Ovary (tissue), 10 donors: ENCODE results near the gene SLC27A1. TPM values are rescaled to one million over a fixed set of nuclear protein-coding genes. Genes with fewer than 3 reads are reported as not detected.

Experiments used
- DNase-seq, 5 donors: peaks; one replicate each; pipeline ENCODE4 v3.0.0-alpha.2; 2019 to 2020
- H3K27ac ChIP-seq, 2 donors: fragments of 200-600 bp; one replicate each; pipeline versions ENCODE4 v1.5.1 to v1.8.0; 2019 to 2022
- H3K27me3 ChIP-seq: fragments of 200-600 bp; one replicate; pipeline ENCODE4 v1.8.0; 2022
- H3K36me3 ChIP-seq: fragments of 200-600 bp; sonication (generic); one replicate; pipeline ENCODE4 v1.5.1; 2019
- H3K4me1 ChIP-seq: one replicate; pipeline ENCODE4 v1.8.1; 2013; ENCODE audit warnings: mild to moderate bottlenecking, moderate library complexity; ENCODE audit not compliant: insufficient read depth
- H3K4me3 ChIP-seq: fragments of 200-600 bp; sonication (generic); one replicate; pipeline ENCODE4 v1.5.1; 2017
- H3K9me3 ChIP-seq, 2 donors: fragments of 200-600 bp in 1 of 2; sonication (generic) in 1 of 2; one replicate each; pipeline versions ENCODE4 v1.5.1 to v1.8.1; 2013 to 2019; ENCODE audit warnings: mild to moderate bottlenecking in 1 of 2, moderate library complexity in 1 of 2
- CTCF ChIP-seq, 3 donors: fragments of 450-650 bp in 2 of 3; fragments of 200-600 bp in 1 of 3; IDR thresholded peaks; one replicate each; pipeline versions ENCODE4 v1.5.1 to v1.8.0; 2016 to 2022; ENCODE audit warnings: antibody characterized with exemption in 3 of 3, mild to moderate bottlenecking in 1 of 3
- EP300 ChIP-seq: sonication (generic); formaldehyde crosslinking; IDR thresholded peaks from one replicate; pipeline ENCODE4 v1.6.1; 2017; ENCODE audit warnings: antibody characterized with exemption
- POLR2A ChIP-seq: fragments of 450-650 bp; IDR thresholded peaks from one replicate; pipeline ENCODE4 v1.6.1; 2017; ENCODE audit warnings: antibody characterized with exemption, mild to moderate bottlenecking, moderate library complexity
- WGBS, 3 donors: extraction: QIAGEN DNeasy Blood & Tissue Kit in 1 of 3; methylation state at CpG; one replicate each; pipeline versions ENCODE4 v1.1.5 to v1.1.7; 2013 to 2017; 5-methylcytosine and 5-hydroxymethylcytosine counted together
- intact Hi-C, 4 donors: fragments of 100-400 bp; cut with DNase I; formaldehyde crosslinking; loops; one replicate each; pipeline versions ENCODE4 v1.11.0 to v1.15.1; 2022 to 2023
- long read RNA-seq, 3 donors: library from polyadenylated mRNA in 2 of 3; unstranded in 2 of 3; transcript quantifications; one replicate each; pipeline ENCODE4 v2.0.0 and lab custom pipeline, GENCODE V29; 2021 to 2026
- polyA plus RNA-seq, 2 donors: library from polyadenylated mRNA; stranded (reverse); fragments of 200-250 nt in 1 of 2; fragments of 350-450 nt in 1 of 2; fragmentation: Illumina TruSeq in 1 of 2; extraction: RNeasy Lipid Tissue Mini Kit (QIAGEN cat#74804) in 1 of 2; gene quantifications; one replicate each; pipeline ENCODE4 v1.2.3, GENCODE V29; 2013 to 2014
- total RNA-seq, 7 donors: library from RNA; depleted of rRNA in 2 of 7; stranded (reverse); fragments of >200 nt in 2 of 7; fragmentation: NEBNext Ultra II Directional in 3 of 7; extraction: Animal tissue kit (Norgen Biotek cat#: 25700) in 3 of 7; gene quantifications; one replicate each; pipeline versions ENCODE4 v1.1.0 to v1.2.4, GENCODE V29; 2016 to 2023
- donor health status: DM: no; HTN: no; CAD: no; lungs with moderate emphysema.
- donor health status: DM: no; HTN: no; CAD: no.
- donor health status: Bipolar disorder and iron deficiency.
- donor health status: DM: yes; HTN: yes; CAD: no.
- donor health status: DM: no; HTN: no; CAD: no.
- donor health status: DM: yes; HTN: yes; CAD: no.

The SLC27A1 gene
- 10 to 100 TPM; 27.3 to 43.1 (median 37.8) TPM for total RNA-seq
- 10 to 100 TPM in 1 of 2 donors, 1 to 10 TPM in 1; 4.6 to 42.3 TPM for polyA plus RNA-seq
- long read RNA-seq, donor 1, partial matches to known transcripts: 26 of 51 reads
- long read RNA-seq, donor 1, other reads (novel, unspliced or antisense): 21 of 51 reads
- long read RNA-seq, donor 2, partial matches to known transcripts: 0 of 4 reads
- long read RNA-seq, donor 2, other reads (novel, unspliced or antisense): 0 of 4 reads
- long read RNA-seq, donor 3, transcript SLC27A1-201 (12 exons, 3,594 nt): major isoform, 59 of 107 reads
- long read RNA-seq, donor 3, partial matches to known transcripts: 17 of 107 reads
- long read RNA-seq, donor 3, other reads (novel, unspliced or antisense): 31 of 107 reads

DNA sequence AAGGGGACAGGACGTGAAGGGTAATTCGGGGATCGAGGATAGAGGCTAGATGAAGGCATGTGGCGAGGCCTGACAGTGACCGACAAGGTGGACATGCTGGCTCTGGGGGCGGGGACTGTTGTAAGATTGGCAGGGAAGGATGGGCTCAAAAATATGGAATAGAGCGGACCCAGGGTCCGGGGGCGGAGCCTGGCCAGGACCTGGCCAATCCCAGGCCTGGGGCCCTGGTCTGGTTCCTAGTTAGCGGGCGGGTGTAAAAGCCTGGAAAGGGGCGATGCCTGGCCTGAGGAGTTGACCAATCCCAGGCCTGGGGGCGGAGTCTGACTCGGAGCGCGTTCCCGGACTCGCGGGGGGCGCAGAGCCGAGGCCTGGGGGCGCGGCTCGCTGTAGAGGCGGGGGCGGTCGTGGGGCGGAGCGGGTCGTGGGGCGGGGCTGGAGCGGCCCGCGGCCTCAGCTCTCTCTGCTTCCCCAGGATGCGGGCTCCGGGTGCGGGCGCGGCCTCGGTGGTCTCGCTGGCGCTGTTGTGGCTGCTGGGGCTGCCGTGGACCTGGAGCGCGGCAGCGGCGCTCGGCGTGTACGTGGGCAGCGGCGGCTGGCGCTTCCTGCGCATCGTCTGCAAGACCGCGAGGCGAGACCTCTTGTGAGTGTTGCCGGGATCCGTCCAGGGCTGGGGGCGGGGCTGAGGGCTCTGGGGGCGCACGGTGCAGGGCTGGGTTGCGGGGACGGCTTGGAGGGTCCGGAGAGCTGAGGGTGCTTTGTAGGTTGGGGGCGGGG lies at the start of gene SLC27A1:
Gene SLC27A1 (plus strand): TSS at position 457 of the 774 bp plus-strand sequence. CDS start 17 bp downstream, at position 474.
- WGBS, 3 donors: 0 to 1% (median 1%) methylated on average over 41 to 67 of the region's 67 CpGs
- peak; percentile 44 for TF ChIP-seq POLR2A
- TF ChIP-seq CTCF (IDR thresholded peaks at IDR 0.05): no peak
- peaks cover 14% of the 10 kb centered on the region for H3K4me1 ChIP-seq

DNA sequence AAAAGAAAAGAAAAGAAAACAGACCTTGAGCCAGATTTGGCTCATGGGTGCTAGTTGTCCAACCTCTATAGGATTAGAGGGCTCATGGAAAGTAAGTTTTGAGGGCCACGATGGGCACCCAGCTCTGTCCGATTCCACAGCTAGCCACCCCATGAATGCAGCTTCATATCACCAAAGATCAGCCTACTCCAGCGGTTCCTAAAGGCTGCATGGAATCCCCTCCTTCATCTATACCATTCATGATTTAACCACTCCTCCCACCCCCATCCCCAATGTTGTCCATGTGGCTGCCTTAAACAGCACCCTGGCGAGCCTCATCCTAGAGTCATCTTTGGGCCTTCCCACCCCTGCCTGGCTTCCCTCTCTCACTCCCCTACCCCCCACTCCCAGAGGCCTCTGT lies 48.4 kb upstream of the SLC27A1 start:
- intact Hi-C loops: loop anchor here in 1 of 4 donors (5.0 kb wide), 1 partner anchor 45 kb away; no protein-coding TSS in a partner anchor
- Histone ChIP-seq H3K27me3 (no peaks in the 10 kb centered on the region), H3K4me1 (peaks cover 3% of the 10 kb centered on the region), H3K27ac (no peak overlapping the region), H3K4me3 (no peak overlapping the region), H3K9me3 (no peaks in the 10 kb centered on the region), H3K36me3 (no peaks in the 10 kb centered on the region)
- no peak for DNase-seq
- WGBS, 3 donors: 96 to 98% (median 96%) methylated on average over 4 of the region's 4 CpGs
- no peak for TF ChIP-seq CTCF (IDR thresholded peaks at IDR 0.05)
- TF ChIP-seq EP300: no peak
- no peak for TF ChIP-seq POLR2A

More for the DNA sequence above, at the start of gene SLC27A1:
- DNase-seq: peak; percentile 99
- H3K9me3 ChIP-seq: no peaks in the 10 kb centered on the region
- peak within 1 kb of the TSS; percentile 83 to 86 for H3K27ac ChIP-seq
- intact Hi-C loops: loop anchor here in 2 of 4 donors (5.0 kb wide), 1 partner anchor 42 kb away; the partner anchor contains the start of gene PGLS (in 2 of the 2)
- peak within 1 kb of the TSS; percentile 90 for H3K4me3 ChIP-seq
- no peaks in the 10 kb centered on the region for H3K36me3 ChIP-seq
- no peaks in the 10 kb centered on the region for H3K27me3 ChIP-seq

DNA sequence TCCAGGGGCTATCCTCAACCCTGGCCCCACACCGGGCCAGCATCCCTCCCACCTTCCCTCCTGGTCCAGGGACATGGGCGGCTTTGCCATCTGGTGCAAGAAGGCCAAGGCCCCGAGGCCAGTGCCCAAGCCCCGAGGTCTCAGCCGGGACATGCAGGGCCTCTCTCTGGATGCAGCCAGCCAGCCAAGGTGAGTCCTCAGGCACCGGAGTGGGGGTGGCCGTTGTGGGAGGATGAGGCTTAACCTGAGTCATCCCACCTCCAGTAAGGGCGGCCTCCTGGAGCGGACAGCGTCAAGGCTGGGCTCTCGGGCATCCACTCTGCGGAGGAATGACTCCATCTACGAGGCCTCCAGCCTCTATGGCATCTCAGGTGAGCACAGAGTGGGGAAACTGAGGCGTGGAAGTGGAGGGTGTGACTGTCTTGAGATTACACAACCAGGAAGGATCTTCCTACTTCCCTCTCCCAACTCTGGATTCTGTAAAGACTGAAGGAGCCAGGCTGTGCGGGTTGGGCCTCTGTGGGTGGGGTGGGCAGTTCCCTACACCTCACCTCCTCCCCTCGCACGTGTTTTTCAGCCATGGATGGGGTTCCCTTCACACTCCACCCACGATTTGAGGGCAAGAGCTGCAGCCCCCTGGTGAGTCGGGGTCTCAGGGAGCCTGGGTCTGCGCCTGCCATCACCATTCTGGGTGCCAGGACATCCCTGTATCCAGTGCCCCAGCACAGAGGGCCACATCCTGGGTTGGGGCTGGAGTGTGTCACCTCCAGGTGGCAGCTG lies 46.7 kb upstream of the SLC27A1 start:
- no peak for DNase-seq
- intact Hi-C loops: loop anchor here in 1 of 4 donors (5.0 kb wide), 1 partner anchor 44 kb away; no protein-coding TSS in a partner anchor
- Histone ChIP-seq H3K36me3 (no peaks in the 10 kb centered on the region), H3K4me3 (no peak overlapping the region), H3K4me1 (peaks cover 3% of the 10 kb centered on the region), H3K9me3 (no peaks in the 10 kb centered on the region), H3K27ac (no peak overlapping the region), H3K27me3 (no peaks in the 10 kb centered on the region)
- no peak for TF ChIP-seq EP300
- no peak for TF ChIP-seq POLR2A
- 85 to 88% (median 87%) methylated on average over 20 of the region's 20 CpGs for WGBS, 3 donors

GRCh38 chr19:17424743-17425365 lies 45.5 kb upstream of the SLC27A1 start:
- TF ChIP-seq EP300 (no peak), CTCF (IDR thresholded peaks at IDR 0.05) (peak in 2 of 3 donors; percentile 58 to 73)
- Histone ChIP-seq H3K4me3 (no peak overlapping the region), H3K27me3 (no peaks in the 10 kb centered on the region), H3K9me3 (no peaks in the 10 kb centered on the region), H3K27ac (no peak overlapping the region), H3K36me3 (no peaks in the 10 kb centered on the region), H3K4me1 (peaks cover 5% of the 10 kb centered on the region)
- DNase-seq: peak; percentile 64 to 80 (median 65)
- intact Hi-C loops: loop anchor here in 1 of 4 donors (5.0 kb wide), 1 partner anchor 42 kb away; no protein-coding TSS in a partner anchor
- WGBS, 3 donors: 22 to 25% (median 25%) methylated on average over 27 of the region's 27 CpGs
